B cell (primary cell): Measurements from ENCODE around the gene UNC79. TPM values are rescaled to one million over a fixed set of nuclear protein-coding genes. Genes with fewer than 3 reads are reported as not detected.

Experiments used
- ATAC-seq: fragments of 200-7000 bp; cut with Tn5 transposase; one replicate; pipeline ENCODE4 v1.10.0; 2021; ENCODE audit warnings: low read depth, mild to moderate bottlenecking, moderate number of reproducible peaks, moderate library complexity
- CTCF ChIA-PET: fragments of 350-600 bp; sonication (Branson Sonifier 250); formaldehyde crosslinking; loops from one replicate; lab custom pipeline; 2021; ENCODE audit warnings: antibody characterized with exemption, inconsistent platforms; lab: Charles Lee
- POLR2A ChIA-PET: fragments of 350-600 bp; sonication (Branson Sonifier 250); formaldehyde crosslinking; loops from one replicate; lab custom pipeline; 2021; ENCODE audit warnings: antibody characterized with exemption; lab: Charles Lee
- DNase-seq: peaks from one replicate; pipeline ENCODE4 v3.0.0; 2013
- H2AFZ ChIP-seq: 2 replicates; pipeline ENCODE4 v1.6.1; 2012; ENCODE audit warnings: mild to moderate bottlenecking, low read depth, low read length; ENCODE audit not compliant: insufficient read depth, poor library complexity, severe bottlenecking
- H3K27ac ChIP-seq, 2 donors: 1 replicate in 1 of 2; 2 replicates in 1 of 2; pipeline ENCODE4 v1.5.1; 2012 to 2013; ENCODE audit warnings: low read length in 2 of 2, mild to moderate bottlenecking in 2 of 2, moderate library complexity in 1 of 2
- H3K27me3 ChIP-seq, 4 experiments: fragments of 200-600 bp in 1 of 4; sonication (generic) in 1 of 4; replicated peaks in 1 of 4; 1 replicate in 2 of 4; 2 replicates in 2 of 4; pipeline versions ENCODE4 v1.6.1 to v1.7.0; 2013 to 2016; ENCODE audit warnings: low read length in 3 of 4, mild to moderate bottlenecking in 2 of 4, mixed read lengths in 1 of 4, moderate library complexity in 1 of 4; ENCODE audit not compliant: insufficient read depth in 4 of 4, control insufficient read depth in 3 of 4; ENCODE audit errors: control extremely low read depth in 1 of 4
- H3K36me3 ChIP-seq, 2 experiments: replicated peaks in 1 of 2; 1 replicate in 1 of 2; 2 replicates in 1 of 2; pipeline versions ENCODE4 v1.6.1 to v1.7.1; 2013; ENCODE audit warnings: low read length in 1 of 2; ENCODE audit not compliant: insufficient read depth in 2 of 2, control insufficient read depth in 1 of 2; ENCODE audit errors: control extremely low read depth in 1 of 2, extremely low read depth in 1 of 2
- H3K4me1 ChIP-seq, 2 donors: fragments of 200-600 bp in 1 of 2; sonication (generic) in 1 of 2; 1 replicate in 1 of 2; 2 replicates in 1 of 2; pipeline versions ENCODE4 v1.5.1 to v1.6.1; 2013 to 2017; ENCODE audit warnings: low read length in 2 of 2; ENCODE audit not compliant: control insufficient read depth in 2 of 2, insufficient read depth in 2 of 2
- H3K4me2 ChIP-seq: replicated peaks from 2 replicates; pipeline ENCODE3; 2012; ENCODE audit warnings: mild to moderate bottlenecking, low read depth, low read length; ENCODE audit not compliant: poor library complexity, severe bottlenecking
- H3K4me3 ChIP-seq, 5 experiments: fragments of 200-600 bp in 1 of 5; sonication (generic) in 1 of 5; 1 replicate in 3 of 5; 2 replicates in 2 of 5; pipeline versions ENCODE4 v1.5.1 to v1.7.0; 2011 to 2016; ENCODE audit warnings: low read length in 4 of 5, mild to moderate bottlenecking in 4 of 5, low read depth in 2 of 5, control low read depth in 1 of 5, moderate library complexity in 1 of 5; ENCODE audit not compliant: insufficient read depth in 1 of 5; ENCODE audit errors: control extremely low read depth in 1 of 5, extremely low read depth in 1 of 5
- H3K79me2 ChIP-seq: fragments of 200-600 bp; sonication (generic); one replicate; pipeline ENCODE4 v1.6.0; 2016; ENCODE audit warnings: low read length; ENCODE audit not compliant: control insufficient read depth, insufficient read depth
- H3K9ac ChIP-seq: fragments of 200-600 bp; sonication (generic); 2 replicates; pipeline ENCODE4 v1.6.1; 2017; ENCODE audit warnings: mild to moderate bottlenecking, low read length, moderate library complexity
- H3K9me3 ChIP-seq, 3 donors: one replicate each; pipeline versions ENCODE4 v1.6.1 to v1.7.1; 2013; ENCODE audit warnings: low read length in 2 of 3; ENCODE audit not compliant: control insufficient read depth in 2 of 3, insufficient read depth in 1 of 3; ENCODE audit errors: control extremely low read depth in 1 of 3
- H4K20me1 ChIP-seq: 2 replicates; pipeline ENCODE4 v1.6.0; 2012; ENCODE audit warnings: mild to moderate bottlenecking, low read length; ENCODE audit not compliant: insufficient read depth, control insufficient read depth, poor library complexity, severe bottlenecking
- H3K27ac Mint-ChIP-seq: one replicate; pipeline ENCODE4 v1.8.0; 2021; ENCODE audit warnings: mixed read lengths
- H3K27me3 Mint-ChIP-seq: one replicate; pipeline ENCODE4 v1.8.0; 2021; ENCODE audit warnings: mixed read lengths
- H3K4me1 Mint-ChIP-seq: one replicate; pipeline ENCODE4 v1.8.0; 2021; ENCODE audit warnings: mixed read lengths
- H3K4me3 Mint-ChIP-seq: one replicate; pipeline ENCODE4 v1.8.0; 2021; ENCODE audit warnings: mixed read lengths
- H3K9me3 Mint-ChIP-seq: one replicate; pipeline ENCODE4 v1.8.0; 2022; ENCODE audit warnings: mixed read lengths; ENCODE audit not compliant: insufficient read depth
- CTCF ChIP-seq: fragments of 200-600 bp; IDR thresholded peaks from one replicate; pipeline ENCODE4 v1.8.0; 2022; ENCODE audit warnings: antibody characterized with exemption, mild to moderate bottlenecking
- EZH2 ChIP-seq: IDR thresholded peaks from 2 replicates; pipeline ENCODE4 v1.6.1; 2012; ENCODE audit warnings: borderline replicate concordance, low read depth, mild to moderate bottlenecking, moderate library complexity, low read length; ENCODE audit not compliant: insufficient read depth, poor library complexity, severe bottlenecking
- WGBS: methylation state at CpG from one replicate; pipeline ENCODE4 v1.1.5; 2013; ENCODE audit warnings: missing lambda C conversion rate; ENCODE audit not compliant: insufficient coverage; 5-methylcytosine and 5-hydroxymethylcytosine counted together
- intact Hi-C: fragments of 100-400 bp; cut with micrococcal nuclease; formaldehyde crosslinking; loops from one replicate; pipeline ENCODE4 v1.10.0; 2022
- polyA plus RNA-seq: library from polyadenylated mRNA; depleted of rRNA; stranded (reverse); fragments of >200 nt; gene quantifications from 2 replicates; pipeline ENCODE4 v1.2.3, GENCODE V29; 2012
- total RNA-seq, 2 donors: library from RNA; stranded (reverse); fragments of 120-200 nt in 1 of 2; gene quantifications; 1 replicate in 1 of 2; 2 replicates in 1 of 2; pipeline versions ENCODE4 v1.2.3 to v1.2.4, GENCODE V29; 2013 to 2022

The UNC79 gene
- total and polyA plus RNA-seq, 2 donors (not counting 1 experiment from before 2014, with no cell fraction given), result 0.04 to 0.15 TPM

GRCh38 chr14:93454224-93454623 lies 23.5 kb downstream of the UNC79 start:
- TF ChIP-seq CTCF, result no peak
- no peak for TF ChIP-seq EZH2
- Histone ChIP-seq H4K20me1 (no peaks in the 10 kb centered on the region), H3K79me2 (no peaks in the 10 kb centered on the region), H3K27ac (no peak overlapping the region), H3K9me3 (peaks cover 0 to 1% (median 0%) of the 10 kb centered on the region in 3 donors), H3K4me3 (no peak overlapping the region), H2AFZ (no peak overlapping the region), H3K36me3 (no peaks in the 10 kb centered on the region), H3K4me2 (no peak overlapping the region), H3K27me3 (peaks cover 0 to 14% (median 7%) of the 10 kb centered on the region in 4 experiments), H3K4me1 (no peaks in the 10 kb centered on the region), H3K9ac (no peak overlapping the region)
- intact Hi-C loops, result no loop called here
- H3K4me1 Mint-ChIP-seq, result no peaks in the 10 kb centered on the region
- POLR2A ChIA-PET, result no interaction called here
- no CpG with 5 or more reads among the region's 1 CpG for WGBS
- DNase-seq, result no peak
- ATAC-seq, result no peak
- H3K27ac Mint-ChIP-seq, result no peak overlapping the region
- peaks cover 15% of the 10 kb centered on the region for H3K27me3 Mint-ChIP-seq
- no peaks in the 10 kb centered on the region for H3K9me3 Mint-ChIP-seq
- H3K4me3 Mint-ChIP-seq, result no peak overlapping the region
- CTCF ChIA-PET, result no interaction called here

- no peak overlapping the region for H3K4me3 Mint-ChIP-seq
- Histone ChIP-seq H3K4me3 (no peak overlapping the region), H3K9me3 (peaks cover 0 to 1% (median 0%) of the 10 kb centered on the region in 3 donors), H3K27ac (no peak overlapping the region), H3K9ac (no peak overlapping the region), H2AFZ (no peak overlapping the region), H4K20me1 (no peaks in the 10 kb centered on the region), H3K79me2 (no peaks in the 10 kb centered on the region), H3K36me3 (no peaks in the 10 kb centered on the region), H3K4me2 (no peak overlapping the region), H3K4me1 (no peaks in the 10 kb centered on the region), H3K27me3 (peaks cover 0 to 13% (median 7%) of the 10 kb centered on the region in 4 experiments)
- ChIA-PET POLR2A (no interaction called here), CTCF (no interaction called here)
- ATAC-seq (no peak), DNase-seq (no peak)
- peaks cover 15% of the 10 kb centered on the region for H3K27me3 Mint-ChIP-seq
- no peak overlapping the region for H3K27ac Mint-ChIP-seq
- intact Hi-C loops, result no loop called here
- no peaks in the 10 kb centered on the region for H3K4me1 Mint-ChIP-seq
- H3K9me3 Mint-ChIP-seq, result no peaks in the 10 kb centered on the region
- TF ChIP-seq EZH2, result no peak
- no peak for TF ChIP-seq CTCF
Measured at GRCh38 chr14:93456356-93456755, 25.6 kb downstream of the UNC79 start.
